ENCODE results near the gene PRODH2.
"Not testable (repeated sequence)": the region's sequence is repeated elsewhere in the genome, so short reads cannot be mapped to it uniquely, and the experiment has no call there.

PRODH2 gene

DNA sequence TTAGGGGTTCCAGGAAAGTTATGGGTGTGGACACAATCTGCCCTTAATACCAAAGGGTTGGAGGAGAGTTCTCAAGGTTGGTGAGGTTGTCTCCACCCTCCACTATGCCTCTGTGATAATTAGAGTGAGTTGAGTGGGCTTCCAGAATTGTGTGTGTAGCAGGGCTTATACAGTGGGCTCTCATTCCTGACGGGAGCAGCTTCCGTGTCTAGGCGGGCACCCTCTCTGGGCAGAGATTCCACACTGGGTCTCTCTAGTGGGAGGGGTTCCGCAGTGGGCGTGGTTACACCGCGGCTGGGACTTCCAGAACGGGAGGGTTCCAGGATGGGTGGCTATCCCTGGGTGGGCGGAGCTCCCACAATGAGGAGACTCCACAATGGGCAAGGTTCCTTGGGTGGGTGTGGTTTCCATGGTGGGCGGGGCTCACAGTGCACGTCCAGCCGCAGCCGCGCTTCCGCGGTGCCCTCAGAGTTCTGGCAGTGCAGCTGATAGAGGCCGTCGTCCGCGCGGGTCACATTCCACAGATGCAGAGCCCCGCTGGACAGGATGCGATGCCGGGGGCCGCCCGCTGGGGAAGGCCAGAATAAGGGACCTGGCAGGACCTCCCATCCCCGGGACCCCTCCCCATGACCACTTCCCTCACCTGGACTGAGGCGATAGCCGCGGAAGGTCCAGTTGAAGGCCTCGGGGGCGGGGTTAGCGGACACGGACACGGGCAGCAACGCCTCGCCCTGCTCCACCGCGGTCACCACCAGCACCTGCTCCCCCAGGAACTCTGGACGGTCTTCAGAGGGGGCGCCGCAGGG is 31.2 kb upstream of the PRODH2 start:
- DNase-seq (ENCODE audit: low read depth), result no peak

DNA sequence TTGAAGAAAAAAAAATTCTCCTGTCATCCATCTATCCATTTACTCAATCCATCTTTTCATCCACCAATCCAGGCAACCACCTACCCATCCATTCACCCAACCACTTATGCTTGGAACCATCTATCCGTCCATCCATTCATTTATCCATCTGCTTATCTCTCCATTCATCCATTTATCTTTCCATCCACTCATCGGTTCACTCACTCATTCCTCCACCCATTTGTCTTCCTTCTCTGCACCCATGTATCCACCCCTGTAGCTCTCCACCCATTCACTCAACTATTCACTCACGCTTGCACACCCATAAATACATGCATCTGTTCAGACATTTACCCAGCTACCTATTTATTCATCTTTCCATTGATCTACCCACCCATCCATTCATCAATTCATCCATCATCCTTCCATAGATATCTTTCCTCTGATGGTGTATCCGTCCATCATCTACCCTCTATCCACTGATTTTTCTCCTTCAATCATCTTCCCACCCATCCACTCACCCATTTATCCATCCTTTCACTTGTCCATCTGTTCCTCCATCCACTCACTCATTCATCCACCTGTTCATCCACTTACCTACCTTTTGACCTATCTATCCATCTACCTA is 30.1 kb upstream of the PRODH2 start:
- DNase-seq (ENCODE audit: low read depth), result no peak

GRCh38 chr19:35841961-35842595 is 29.4 kb upstream of the PRODH2 start:
- no peak for DNase-seq (ENCODE audit: low read depth)

DNA sequence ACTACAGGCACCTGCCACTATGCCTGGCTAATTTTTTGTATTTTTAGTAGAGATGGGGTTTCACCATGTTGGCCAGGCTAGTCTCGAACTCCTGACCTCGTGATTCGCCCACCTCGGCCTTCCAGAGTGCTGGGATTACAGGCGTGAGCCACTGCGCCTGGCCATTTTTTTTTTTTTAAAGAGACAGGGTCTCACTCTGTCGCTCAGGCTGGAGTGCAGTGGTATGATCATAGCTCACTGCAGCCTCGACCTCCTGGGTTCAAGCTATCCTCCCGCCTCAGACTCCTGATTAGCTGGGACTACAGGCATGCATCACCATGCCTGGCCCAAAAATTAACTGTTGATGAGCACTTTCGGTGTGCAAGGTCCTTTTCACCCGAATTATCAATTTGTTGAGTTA is 23.5 kb upstream of the PRODH2 start:
- not testable (repeated sequence) for DNase-seq (ENCODE audit: low read depth)

DNA sequence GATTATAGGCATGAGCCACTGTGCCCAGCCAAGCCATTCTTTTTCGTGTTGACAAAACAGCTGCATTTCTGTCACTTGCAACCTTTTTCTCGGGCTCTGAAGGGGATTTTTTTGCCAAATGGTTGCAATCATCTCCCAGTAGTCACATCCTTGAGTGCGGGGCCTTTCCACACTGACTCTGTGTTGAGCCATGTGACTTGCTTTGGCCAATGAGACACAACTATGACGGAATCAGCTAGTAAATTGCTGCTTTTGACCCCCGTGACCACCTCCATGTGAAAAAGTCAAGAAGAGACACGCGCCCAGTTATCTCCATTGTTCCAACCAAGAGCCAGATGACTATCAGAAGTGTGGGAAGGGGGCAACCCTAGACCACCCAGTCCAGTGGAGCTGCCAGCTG is 21.3 kb upstream of the PRODH2 start:
- DNase-seq (ENCODE audit: low read depth), result no peak

GRCh38 chr19:35832054-35832453 is 19.4 kb upstream of the PRODH2 start:
- no peak for DNase-seq (ENCODE audit: low read depth)

DNA sequence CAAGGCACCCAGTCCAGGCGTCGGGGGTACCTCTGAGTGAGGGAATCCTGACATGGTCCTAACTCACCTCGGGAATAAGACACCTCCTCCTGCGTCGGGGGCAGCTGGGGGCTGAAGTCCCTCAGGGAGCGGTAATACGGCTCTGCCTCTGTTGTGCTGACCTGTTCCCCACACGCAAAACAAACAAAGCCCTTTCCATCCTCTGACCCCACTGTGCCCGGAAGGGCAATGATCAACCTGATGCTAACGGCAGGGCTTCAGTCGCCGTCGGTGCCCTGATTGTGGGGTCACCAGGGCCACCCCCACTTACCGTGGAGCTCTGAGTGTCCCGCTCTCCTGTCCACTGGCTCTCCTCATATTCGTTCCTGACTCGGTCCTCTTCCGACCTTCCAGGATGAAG is 18.3 kb upstream of the PRODH2 start:
- no peak for DNase-seq (ENCODE audit: low read depth)

- peak; percentile 26 for DNase-seq (ENCODE audit: low read depth)
Measured at GRCh38 chr19:35828692-35829301, 16.2 kb upstream of the PRODH2 start.

GRCh38 chr19:35824150-35824549 is 11.5 kb upstream of the PRODH2 start:
- no peak for DNase-seq (ENCODE audit: low read depth)

GRCh38 chr19:35822579-35822978 is 9.9 kb upstream of the PRODH2 start:
- DNase-seq (ENCODE audit: low read depth), result no peak

GRCh38 chr19:35818445-35818844 is 5.8 kb upstream of the PRODH2 start:
- DNase-seq (ENCODE audit: low read depth), result no peak

DNA sequence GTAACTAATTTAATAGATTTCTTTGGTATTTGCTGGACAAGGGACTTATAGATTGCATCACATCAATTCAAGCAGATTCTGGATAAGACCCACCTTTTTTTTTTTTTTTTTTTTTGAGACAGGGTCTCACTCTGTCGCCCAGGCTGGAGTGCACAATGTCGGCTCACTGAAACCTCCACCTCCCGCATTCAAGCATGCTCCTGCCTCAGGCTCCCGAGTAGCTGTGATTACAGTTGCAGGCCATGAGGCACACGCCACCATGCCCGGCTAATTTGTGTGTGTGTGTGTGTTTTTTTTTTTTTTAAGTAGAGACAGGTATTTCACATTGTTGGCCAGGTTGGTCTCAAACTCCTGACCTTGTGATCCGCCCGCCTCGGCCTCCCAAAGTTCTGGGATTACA is 4.2 kb upstream of the PRODH2 start:
- DNase-seq (ENCODE audit: low read depth), result no peak

DNA sequence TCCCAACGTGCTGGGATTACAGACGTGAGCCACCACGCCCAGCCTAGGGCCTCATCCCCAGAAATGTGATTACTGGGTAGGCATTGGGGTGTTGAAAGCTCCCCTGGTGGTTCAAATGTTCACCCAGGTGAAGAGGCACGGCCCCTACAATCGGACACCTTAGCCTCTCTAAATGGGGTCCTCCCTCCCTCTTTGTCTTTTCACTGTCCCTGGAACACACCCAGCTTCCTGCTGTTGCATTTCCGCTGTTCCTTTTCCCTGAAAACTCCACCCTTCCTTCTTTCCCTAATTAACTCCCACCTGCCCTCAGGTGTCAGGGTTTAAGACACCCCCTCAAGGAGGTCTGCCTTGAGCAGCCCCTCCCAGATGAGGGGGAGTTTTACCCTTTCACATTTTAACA is 3.6 kb upstream of the PRODH2 start:
- no peak for DNase-seq (ENCODE audit: low read depth)

DNA sequence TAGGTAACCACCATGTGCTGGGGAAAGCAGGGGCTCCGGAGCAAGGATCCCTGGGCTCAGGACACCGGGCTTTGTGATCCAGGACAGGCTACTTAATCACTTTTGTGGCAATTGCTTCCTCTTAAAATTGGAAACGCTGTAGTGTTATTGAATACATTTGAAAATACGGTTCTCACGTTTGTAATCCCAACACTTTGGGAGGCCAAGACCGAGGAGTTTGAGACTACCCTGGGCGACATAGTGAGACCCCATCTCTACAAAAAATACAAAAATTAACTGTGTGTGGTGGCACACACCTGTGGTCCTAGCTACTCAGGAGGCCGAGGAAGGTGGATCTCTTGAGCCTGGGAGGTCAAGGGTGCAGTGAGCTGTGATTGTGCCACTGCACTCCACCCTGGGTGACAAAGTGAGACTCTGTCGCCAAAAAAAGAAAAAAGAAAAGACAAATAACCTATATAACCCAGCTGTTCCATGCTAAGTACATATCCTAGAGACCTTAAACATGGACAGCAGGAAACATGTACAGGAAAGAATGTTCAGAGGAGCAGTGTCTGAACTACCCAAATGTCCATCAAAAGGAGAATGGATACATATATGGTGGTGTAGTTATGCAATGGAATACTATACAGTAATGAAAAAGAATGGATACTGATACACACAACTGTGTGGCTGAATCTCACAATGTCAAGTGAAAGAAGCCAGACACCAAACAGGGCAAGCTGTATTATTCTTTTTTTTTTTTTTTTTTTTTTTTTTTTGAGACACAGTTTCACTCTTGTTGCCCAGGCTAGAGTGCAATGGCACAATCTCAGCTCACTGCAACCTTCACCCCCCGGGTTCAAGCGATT is 622 bp upstream of the PRODH2 start:
- DNase-seq (ENCODE audit: low read depth), result no peak

- no peak for DNase-seq (ENCODE audit: low read depth)
Measured at GRCh38 chr19:35811317-35812219, 1.1 kb downstream of the PRODH2 start.

DNA sequence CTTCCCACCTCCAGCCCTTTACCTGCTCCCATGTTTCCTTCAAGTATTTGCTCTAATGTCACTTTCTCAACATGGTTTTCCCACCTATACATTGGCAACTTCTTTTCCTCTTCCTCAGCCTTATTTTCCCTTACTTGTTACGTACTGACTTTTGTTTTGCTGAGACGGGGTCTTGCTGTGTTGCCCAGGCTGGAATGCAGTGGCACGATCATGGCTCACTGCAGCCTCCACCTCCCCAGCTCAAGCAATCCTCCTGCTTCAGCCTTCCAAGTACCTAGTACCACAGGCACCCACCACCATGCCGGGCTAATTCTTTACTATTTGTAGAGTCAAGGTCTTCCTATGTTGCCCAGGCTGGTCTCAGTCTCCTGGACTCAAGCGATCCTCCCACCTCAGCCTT is 5.0 kb downstream of the PRODH2 start:
- DNase-seq (ENCODE audit: low read depth), result no peak

DNA sequence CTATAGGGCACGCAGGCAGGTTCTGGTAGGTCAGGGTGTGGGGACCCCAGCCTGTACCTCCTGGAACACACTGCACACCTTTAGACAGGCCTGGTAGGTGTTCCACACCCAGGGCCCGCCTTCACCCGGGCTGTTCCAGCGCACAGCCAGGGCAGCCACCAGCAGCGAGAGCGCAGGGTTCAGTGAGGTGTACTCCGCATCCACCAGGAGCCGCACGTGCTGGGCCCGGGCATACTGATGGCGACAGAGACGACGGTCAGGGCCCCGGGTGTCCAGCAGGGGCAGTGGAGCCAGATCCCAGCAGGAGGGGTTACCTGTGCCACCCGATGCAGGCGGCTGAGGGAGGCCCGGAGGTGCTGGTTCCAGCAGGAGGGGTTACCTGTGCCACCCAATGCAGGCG is 6.0 kb downstream of the PRODH2 start:
- no peak for DNase-seq (ENCODE audit: low read depth)

- DNase-seq (ENCODE audit: low read depth), result no peak
Measured at GRCh38 chr19:35805526-35806102, 7.0 kb downstream of the PRODH2 start.

DNA sequence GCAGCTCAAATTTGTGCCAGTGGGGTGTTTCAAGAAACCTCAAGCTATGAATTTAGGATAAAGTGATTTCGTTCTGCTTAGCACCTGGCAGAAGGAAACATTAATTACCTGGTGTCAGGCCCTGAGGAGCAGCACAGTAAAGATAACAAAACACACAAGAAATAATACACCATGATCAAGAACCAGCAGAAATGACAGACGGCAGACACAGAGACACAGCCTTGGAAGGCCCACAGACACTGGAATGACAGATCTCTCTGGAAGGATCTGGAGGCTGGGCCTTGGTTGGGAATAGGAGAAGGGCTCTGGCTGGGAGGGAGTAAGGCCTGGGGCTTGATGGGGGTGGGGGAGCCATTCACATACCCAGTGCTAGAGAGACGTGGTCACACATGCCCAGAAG is 10.8 kb downstream of the PRODH2 start:
- no peak for DNase-seq (ENCODE audit: low read depth)

- DNase-seq (ENCODE audit: low read depth), result no peak
Measured at GRCh38 chr19:35797663-35798062, 15.0 kb downstream of the PRODH2 start.

Data from T follicular helper cell (primary cell).